Right lobe of liver (tissue), 6 donors: ENCODE results near the gene TMEM131. TPM values are rescaled to one million over a fixed set of nuclear protein-coding genes. Genes with fewer than 3 reads are reported as not detected.
A peak's percentile ranks its signal among the peaks of the same experiment; 100 is the strongest.

ENCODE experiments used
- ATAC-seq, 4 donors: fragments of 200-7000 bp; cut with Tn5 transposase; one replicate each; pipeline ENCODE4 v1.9.1; 2020; ENCODE audit warnings: mild to moderate bottlenecking in 4 of 4, moderate library complexity in 4 of 4
- DNase-seq, 3 donors: peaks; one replicate each; pipeline ENCODE4 v3.0.0-alpha.2; 2020
- H3K27ac ChIP-seq, 3 donors: fragments of 200-600 bp; one replicate each; pipeline ENCODE4 v1.8.0; 2022
- H3K27me3 ChIP-seq, 2 donors: fragments of 200-600 bp; one replicate each; pipeline ENCODE4 v1.8.0; 2022
- H3K36me3 ChIP-seq, 4 donors: fragments of 200-600 bp; sonication (generic) in 1 of 4; one replicate each; pipeline versions ENCODE4 v1.5.1 to v1.8.0; 2017 to 2022; ENCODE audit warnings: control low read depth in 1 of 4
- H3K4me1 ChIP-seq, 4 donors: fragments of 200-600 bp; sonication (generic) in 1 of 4; one replicate each; pipeline versions ENCODE4 v1.5.1 to v1.8.0; 2017 to 2022; ENCODE audit warnings: control low read depth in 1 of 4
- H3K4me3 ChIP-seq, 3 donors: fragments of 200-600 bp; one replicate each; pipeline ENCODE4 v1.8.0; 2022
- H3K9me3 ChIP-seq, 4 donors: fragments of 200-600 bp; sonication (generic) in 1 of 4; one replicate each; pipeline versions ENCODE4 v1.5.1 to v1.8.0; 2017 to 2022; ENCODE audit warnings: control low read depth in 1 of 4
- POLR2A ChIP-seq: fragments of 450-650 bp; IDR thresholded peaks from one replicate; pipeline ENCODE4 v1.6.1; 2017; ENCODE audit warnings: antibody characterized with exemption, mild to moderate bottlenecking
- WGBS: methylation state at CpG from one replicate; pipeline ENCODE4 v1.1.6; 2018; ENCODE audit warnings: low coverage, low lambda C conversion rate; ENCODE audit not compliant: insufficient coverage; ENCODE audit errors: missing lambda C conversion rate; 5-methylcytosine and 5-hydroxymethylcytosine counted together
- intact Hi-C, 2 donors: fragments of 100-400 bp; cut with DNase I; formaldehyde crosslinking; loops; one replicate each; pipeline versions ENCODE4 v1.11.2 to v1.14.1; 2022
- total RNA-seq, 6 experiments: library from RNA; depleted of rRNA in 2 of 6; stranded (reverse); fragments of >200 nt in 2 of 6; fragmentation: NEBNext Ultra II Directional in 3 of 6; extraction: Animal tissue kit (Norgen Biotek cat#: 25700) in 3 of 6; gene quantifications; one replicate each; pipeline versions ENCODE4 v1.1.0 to v1.2.4, GENCODE V29; 2016 to 2023
- TF ChIP-seq, protein P1 (sequence below), 4 donors: fragments of 200-600 bp in 3 of 4; fragments of 450-650 bp in 1 of 4; IDR thresholded peaks; one replicate each; pipeline versions ENCODE4 v1.5.1 to v1.8.0; 2016 to 2022; ENCODE audit warnings: antibody characterized with exemption in 4 of 4, mild to moderate bottlenecking in 2 of 4
- donor health status: DM: no; HTN: yes; CAD: no.
- donor health status: DM: no; HTN: no; CAD: no.
- donor health status: DM: no; HTN: no; CAD: no.
- donor health status: DM: no; HTN: yes; CAD: no.
- donor health status: DM: no; HTN: yes; CAD: no.

TMEM131 gene
- total RNA-seq, 6 experiments from 2014 or later, result 14.8 to 34.0 (median 17.8) TPM

DNA sequence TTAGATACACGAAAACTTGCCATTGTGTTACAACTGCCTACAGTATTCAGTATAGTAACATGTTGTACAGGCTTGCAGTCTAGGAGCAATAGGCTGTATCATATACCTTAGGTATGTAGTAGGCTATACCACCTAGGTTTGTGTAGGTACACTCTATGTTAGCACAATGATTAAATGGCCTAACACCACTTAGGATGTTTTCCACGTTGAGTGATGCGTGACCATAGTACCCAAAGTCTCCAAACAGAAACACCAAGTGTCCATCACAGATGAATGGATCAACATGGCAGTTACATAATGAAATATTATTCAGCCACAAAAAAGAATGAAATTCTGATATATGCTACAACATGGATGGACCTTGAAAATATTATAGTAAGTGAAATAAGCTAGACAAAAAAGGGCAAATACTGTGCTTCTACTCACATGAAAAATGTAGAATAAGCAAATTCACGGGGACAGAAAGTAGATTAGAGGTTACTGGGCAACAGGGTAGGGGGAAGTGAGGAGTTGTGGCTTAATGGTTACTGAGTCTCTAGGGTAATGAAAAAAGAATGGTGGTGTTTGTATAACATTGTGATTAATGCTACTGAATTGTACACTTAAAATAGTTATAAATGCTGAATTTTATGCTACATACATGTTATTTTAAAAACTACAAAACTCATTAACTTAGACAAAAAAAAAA lies 62.6 kb downstream of the TMEM131 start:
- TF ChIP-seq POLR2A, result no peak
- TF ChIP-seq, protein P1, sequence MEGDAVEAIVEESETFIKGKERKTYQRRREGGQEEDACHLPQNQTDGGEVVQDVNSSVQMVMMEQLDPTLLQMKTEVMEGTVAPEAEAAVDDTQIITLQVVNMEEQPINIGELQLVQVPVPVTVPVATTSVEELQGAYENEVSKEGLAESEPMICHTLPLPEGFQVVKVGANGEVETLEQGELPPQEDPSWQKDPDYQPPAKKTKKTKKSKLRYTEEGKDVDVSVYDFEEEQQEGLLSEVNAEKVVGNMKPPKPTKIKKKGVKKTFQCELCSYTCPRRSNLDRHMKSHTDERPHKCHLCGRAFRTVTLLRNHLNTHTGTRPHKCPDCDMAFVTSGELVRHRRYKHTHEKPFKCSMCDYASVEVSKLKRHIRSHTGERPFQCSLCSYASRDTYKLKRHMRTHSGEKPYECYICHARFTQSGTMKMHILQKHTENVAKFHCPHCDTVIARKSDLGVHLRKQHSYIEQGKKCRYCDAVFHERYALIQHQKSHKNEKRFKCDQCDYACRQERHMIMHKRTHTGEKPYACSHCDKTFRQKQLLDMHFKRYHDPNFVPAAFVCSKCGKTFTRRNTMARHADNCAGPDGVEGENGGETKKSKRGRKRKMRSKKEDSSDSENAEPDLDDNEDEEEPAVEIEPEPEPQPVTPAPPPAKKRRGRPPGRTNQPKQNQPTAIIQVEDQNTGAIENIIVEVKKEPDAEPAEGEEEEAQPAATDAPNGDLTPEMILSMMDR (IDR thresholded peaks at IDR 0.05), result no peak
- Histone ChIP-seq H3K4me3 (no peak overlapping the region), H3K27ac (no peak overlapping the region), H3K9me3 (no peaks in the 10 kb centered on the region), H3K27me3 (no peaks in the 10 kb centered on the region), H3K36me3 (no peaks in the 10 kb centered on the region), H3K4me1 (peaks cover 0 to 30% (median 17%) of the 10 kb centered on the region in 4 donors)
- DNase-seq (no peak), ATAC-seq (peak in 3 of 4 donors; percentile 21 to 38 (median 32))
- intact Hi-C loops, result no loop called here
- 80% methylated on average over 4 of the region's 4 CpGs for WGBS

DNA sequence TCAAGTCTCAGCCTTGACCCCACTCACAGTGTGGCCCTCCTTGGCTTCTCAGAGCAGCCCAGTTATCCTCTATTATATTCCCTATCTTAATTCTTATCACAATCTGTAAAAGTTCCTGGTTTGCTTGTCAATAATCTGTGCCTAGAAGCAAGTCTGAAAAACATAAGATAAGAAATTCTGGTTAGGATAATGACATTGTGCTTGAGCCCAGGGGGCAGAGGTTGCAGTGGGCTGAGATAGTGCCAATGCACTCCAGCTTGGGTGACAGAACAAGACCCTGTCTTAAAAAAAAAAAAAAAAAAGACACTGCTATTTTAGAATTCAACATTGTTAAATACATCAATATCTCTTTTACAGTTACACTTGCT lies 63.9 kb downstream of the TMEM131 start:
- no peak overlapping the region for H3K4me3 ChIP-seq
- peaks cover 0 to 30% (median 16%) of the 10 kb centered on the region in 4 donors for H3K4me1 ChIP-seq
- H3K36me3 ChIP-seq, result no peaks in the 10 kb centered on the region
- DNase-seq, result no peak
- ATAC-seq, result no peak
- no peaks in the 10 kb centered on the region for H3K27me3 ChIP-seq
- no peak for TF ChIP-seq POLR2A
- TF ChIP-seq, protein P1 (IDR thresholded peaks at IDR 0.05), result no peak
- H3K27ac ChIP-seq, result no peak overlapping the region
- no peaks in the 10 kb centered on the region for H3K9me3 ChIP-seq
- intact Hi-C loops, result no loop called here

DNA sequence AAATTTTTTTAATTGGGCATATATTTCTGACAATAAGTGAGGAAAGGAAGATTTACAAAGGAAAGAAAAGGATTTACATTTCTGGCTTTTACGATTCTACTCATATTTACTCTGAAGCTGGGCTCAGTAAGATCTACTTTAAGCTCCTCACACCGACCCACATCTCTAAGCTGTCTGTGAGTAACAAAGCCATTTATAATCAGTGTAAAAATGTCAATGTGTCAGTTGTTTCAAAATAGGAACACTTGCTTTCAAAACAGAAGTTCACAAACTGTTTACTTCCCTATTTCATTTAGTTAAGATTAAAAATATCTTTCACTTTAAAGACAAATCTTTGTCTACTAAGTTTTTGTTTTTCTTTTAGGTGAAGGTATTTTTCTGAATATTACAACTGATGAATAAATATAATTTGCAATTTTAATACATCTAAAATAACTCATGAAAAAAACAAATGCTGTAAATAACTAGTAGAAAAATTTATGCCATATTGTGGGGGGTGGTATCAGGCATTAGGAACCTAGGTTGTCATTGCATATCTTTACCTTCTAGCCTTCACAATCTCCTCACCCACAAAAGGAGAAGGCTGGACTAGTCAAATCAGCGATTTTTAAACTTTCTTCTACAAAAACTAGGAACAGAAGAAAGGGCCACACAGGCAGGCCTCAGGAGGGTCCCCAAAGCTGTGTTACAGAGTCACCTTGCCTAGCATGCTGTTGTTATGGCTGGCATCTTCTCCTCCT lies 64.5 kb downstream of the TMEM131 start:
- no peak for DNase-seq
- Histone ChIP-seq H3K36me3 (no peaks in the 10 kb centered on the region), H3K27ac (no peak overlapping the region), H3K4me3 (no peak overlapping the region), H3K9me3 (no peaks in the 10 kb centered on the region), H3K4me1 (peaks cover 0 to 24% (median 13%) of the 10 kb centered on the region in 4 donors), H3K27me3 (no peaks in the 10 kb centered on the region)
- TF ChIP-seq POLR2A, result no peak
- TF ChIP-seq, protein P1 (IDR thresholded peaks at IDR 0.05), result no peak
- ATAC-seq, result peak in 2 of 4 donors; percentile 26 to 39
- intact Hi-C loops, result no loop called here
- 54% methylated on average over 3 of the region's 3 CpGs for WGBS

DNA sequence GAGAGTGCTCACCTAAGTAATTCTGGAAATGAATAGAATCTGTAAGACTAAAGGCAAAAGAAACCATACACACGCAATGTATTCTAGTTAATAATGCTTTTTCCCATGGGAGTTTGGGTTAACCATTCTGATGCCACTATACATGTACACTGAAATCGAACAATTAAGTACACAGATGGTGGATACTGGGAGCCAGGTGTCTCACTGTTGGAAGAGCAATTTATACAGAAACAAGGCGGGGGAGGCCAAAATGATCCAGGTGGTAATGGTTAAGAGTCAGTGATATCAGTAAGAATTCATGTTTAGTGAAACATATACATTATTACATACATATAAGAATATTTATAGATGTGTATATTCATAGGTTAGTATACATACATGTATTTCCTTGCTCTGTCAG lies 67.2 kb downstream of the TMEM131 start:
- TF ChIP-seq POLR2A, result no peak
- TF ChIP-seq, protein P1 (IDR thresholded peaks at IDR 0.05), result no peak
- WGBS, result 100% methylated on average over 3 of the region's 3 CpGs
- intact Hi-C loops, result no loop called here
- peaks cover 0 to 3% (median 0%) of the 10 kb centered on the region in 4 donors for H3K36me3 ChIP-seq
- ATAC-seq (no peak), DNase-seq (no peak)
- no peak overlapping the region for H3K4me3 ChIP-seq
- H3K9me3 ChIP-seq, result no peaks in the 10 kb centered on the region
- H3K4me1 ChIP-seq, result peaks cover 0 to 9% (median 3%) of the 10 kb centered on the region in 4 donors
- no peaks in the 10 kb centered on the region for H3K27me3 ChIP-seq
- H3K27ac ChIP-seq, result no peak overlapping the region
